ENCODE data around the gene TARS3.

DNA sequence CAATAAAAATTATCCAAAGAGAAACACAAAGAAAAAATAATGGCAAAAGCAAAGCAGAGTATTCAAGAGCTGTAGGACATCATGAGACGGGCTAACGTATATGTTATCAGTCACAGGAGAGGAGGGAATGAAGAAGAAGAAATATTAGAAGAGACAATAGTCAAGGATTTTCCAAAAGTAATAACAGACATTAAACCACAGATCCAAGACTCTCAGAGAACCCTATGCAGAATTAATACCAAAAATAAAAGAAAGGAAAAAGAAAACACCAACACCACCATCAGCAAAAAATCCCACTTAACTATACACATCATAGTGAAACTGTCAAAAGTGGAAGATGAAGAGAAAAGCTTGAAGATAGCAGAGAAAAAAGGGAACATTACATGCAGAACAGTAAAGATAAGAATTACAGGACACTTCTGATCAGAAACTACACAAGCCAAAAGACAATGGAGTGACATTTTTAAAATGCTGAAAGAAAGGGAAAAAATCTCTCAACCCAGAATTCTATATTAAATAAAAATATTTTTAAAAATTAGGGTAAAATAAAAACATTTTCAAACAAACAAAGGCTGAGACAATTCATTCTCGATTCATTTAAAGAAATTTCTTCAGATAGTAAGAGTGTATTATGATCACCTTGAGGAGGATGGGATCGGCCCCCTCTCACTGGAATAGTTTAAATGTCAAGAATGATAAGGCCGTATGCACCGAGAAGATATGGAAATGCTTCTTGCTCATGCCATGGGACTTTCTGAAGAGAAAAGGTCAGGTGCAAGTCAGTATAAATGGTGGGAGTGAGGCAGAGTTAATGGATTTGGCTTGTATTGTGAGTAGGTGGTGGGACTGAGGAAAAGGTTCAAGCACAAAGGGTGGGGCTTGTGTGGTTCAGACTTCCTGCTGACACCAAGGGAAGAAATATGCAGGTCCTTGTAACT lies 100.6 kb downstream of the TARS3 start:
- TF ChIP-seq POLR2A (IDR thresholded peaks at IDR 0.05): no peak
- TF ChIP-seq, protein P1, sequence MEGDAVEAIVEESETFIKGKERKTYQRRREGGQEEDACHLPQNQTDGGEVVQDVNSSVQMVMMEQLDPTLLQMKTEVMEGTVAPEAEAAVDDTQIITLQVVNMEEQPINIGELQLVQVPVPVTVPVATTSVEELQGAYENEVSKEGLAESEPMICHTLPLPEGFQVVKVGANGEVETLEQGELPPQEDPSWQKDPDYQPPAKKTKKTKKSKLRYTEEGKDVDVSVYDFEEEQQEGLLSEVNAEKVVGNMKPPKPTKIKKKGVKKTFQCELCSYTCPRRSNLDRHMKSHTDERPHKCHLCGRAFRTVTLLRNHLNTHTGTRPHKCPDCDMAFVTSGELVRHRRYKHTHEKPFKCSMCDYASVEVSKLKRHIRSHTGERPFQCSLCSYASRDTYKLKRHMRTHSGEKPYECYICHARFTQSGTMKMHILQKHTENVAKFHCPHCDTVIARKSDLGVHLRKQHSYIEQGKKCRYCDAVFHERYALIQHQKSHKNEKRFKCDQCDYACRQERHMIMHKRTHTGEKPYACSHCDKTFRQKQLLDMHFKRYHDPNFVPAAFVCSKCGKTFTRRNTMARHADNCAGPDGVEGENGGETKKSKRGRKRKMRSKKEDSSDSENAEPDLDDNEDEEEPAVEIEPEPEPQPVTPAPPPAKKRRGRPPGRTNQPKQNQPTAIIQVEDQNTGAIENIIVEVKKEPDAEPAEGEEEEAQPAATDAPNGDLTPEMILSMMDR (IDR thresholded peaks at IDR 0.05): no peak

Measured in testis (tissue), 2 donors.